HL-60/S4 treated with phorbol 12-myristate 13-acetate at 8.2 ng/mL for 4 days and 3 days (cell line): ENCODE results near the gene STK10.

ENCODE experiments used
- in situ Hi-C: fragments of 300-500 bp; cut with MboI; formaldehyde crosslinking; loops from 2 replicates; pipeline ENCODE4 v1.15.0; 2022; ENCODE audit warnings: low sequenced_read_pairs

STK10 gene

GRCh38 chr5:172093965-172094364, 94.1 kb downstream of the STK10 start:
- in situ Hi-C loops = no loop called here

GRCh38 chr5:172093559-172093958, 94.5 kb downstream of the STK10 start:
- in situ Hi-C loops = no loop called here

- in situ Hi-C loops = no loop called here
Measured at GRCh38 chr5:172091956-172092732, 95.9 kb downstream of the STK10 start.

- in situ Hi-C loops = no loop called here
Measured at GRCh38 chr5:172090976-172091547, 97.0 kb downstream of the STK10 start.

- in situ Hi-C loops = no loop called here
Measured at GRCh38 chr5:172089298-172090117, 98.5 kb downstream of the STK10 start.

GRCh38 chr5:172088801-172089200, 99.2 kb downstream of the STK10 start:
- in situ Hi-C loops = no loop called here

GRCh38 chr5:172086194-172086975, 101.6 kb downstream of the STK10 start:
- in situ Hi-C loops = no loop called here

- in situ Hi-C loops = no loop called here
Measured at GRCh38 chr5:172085738-172086137, 102.3 kb downstream of the STK10 start.

- in situ Hi-C loops = no loop called here
Measured at GRCh38 chr5:172082180-172082579, 105.8 kb downstream of the STK10 start.

GRCh38 chr5:172079876-172080275, 108.1 kb downstream of the STK10 start:
- in situ Hi-C loops = no loop called here

GRCh38 chr5:172078726-172079345, 109.2 kb downstream of the STK10 start:
- in situ Hi-C loops = no loop called here

GRCh38 chr5:172077664-172078425, 110.2 kb downstream of the STK10 start:
- in situ Hi-C loops = no loop called here

- in situ Hi-C loops = no loop called here
Measured at GRCh38 chr5:172076761-172077244, 111.2 kb downstream of the STK10 start.

- in situ Hi-C loops = no loop called here
Measured at GRCh38 chr5:172075656-172076055, 112.4 kb downstream of the STK10 start.

- in situ Hi-C loops = no loop called here
Measured at GRCh38 chr5:172074896-172075295, 113.1 kb downstream of the STK10 start.

- in situ Hi-C loops = no loop called here
Measured at GRCh38 chr5:172071309-172071875, 116.6 kb downstream of the STK10 start.

GRCh38 chr5:172065431-172066065, 122.5 kb downstream of the STK10 start:
- in situ Hi-C loops = no loop called here

- in situ Hi-C loops = no loop called here
Measured at GRCh38 chr5:172064766-172065165, 123.3 kb downstream of the STK10 start.

GRCh38 chr5:172064358-172064757, 123.7 kb downstream of the STK10 start:
- in situ Hi-C loops = no loop called here
